K562 (cell line): ENCODE results near the gene PRR36. TPM values are rescaled to one million over a fixed set of nuclear protein-coding genes. Genes with fewer than 3 reads are reported as not detected.

Experiments
- ETS2 ChIP-seq: IDR thresholded peaks from 2 replicates; pipeline ENCODE4 v1.6.1; 2016; ENCODE audit warnings: borderline replicate concordance, missing genetic modification characterization, mild to moderate bottlenecking, moderate library complexity, missing compliant biosample characterization; ENCODE audit not compliant: poor library complexity, severe bottlenecking
- FOXK2 ChIP-seq, 2 experiments: fragments of 450-650 bp; IDR thresholded peaks in 1 of 2; conservative IDR thresholded peaks in 1 of 2; 2 replicates each; pipeline ENCODE4 v1.6.1; 2016; ENCODE audit warnings: low read depth in 2 of 2, mild to moderate bottlenecking in 1 of 2
- HDAC1 ChIP-seq, 2 experiments: fragments of 450-650 bp; IDR thresholded peaks; 2 replicates each; pipeline ENCODE4 v1.6.1; 2016 to 2017; ENCODE audit warnings: inconsistent platforms in 1 of 2, mild to moderate bottlenecking in 1 of 2, moderate library complexity in 1 of 2
- JUNB ChIP-seq: fragments of 450-650 bp; formaldehyde crosslinking; conservative IDR thresholded peaks from 2 replicates; pipeline ENCODE4 v1.4.0; 2020; ENCODE audit warnings: mild to moderate bottlenecking
- MAZ ChIP-seq, 2 experiments: fragments of 450-650 bp in 1 of 2; sonication (generic) in 1 of 2; formaldehyde crosslinking; IDR thresholded peaks in 1 of 2; conservative IDR thresholded peaks in 1 of 2; 2 replicates each; pipeline versions ENCODE4 v1.4.0 to v1.5.0; 2020; ENCODE audit warnings: mild to moderate bottlenecking in 1 of 2, missing genetic modification reagents in 1 of 2
- MBD2 ChIP-seq: sonication (generic); IDR thresholded peaks from 2 replicates; pipeline ENCODE4 v1.6.1; 2016; ENCODE audit warnings: low read depth, borderline replicate concordance
- RFX1 ChIP-seq: fragments of 450-650 bp; IDR thresholded peaks from 2 replicates; pipeline ENCODE4 v1.6.1; 2016; ENCODE audit warnings: mild to moderate bottlenecking, moderate library complexity
- ZNF134 ChIP-seq: fragments of 250-450 bp; sonication (Bioruptor Pico); conservative IDR thresholded peaks from 2 replicates; pipeline ENCODE4 v1.4.0; 2020
- polyA plus RNA-seq, 8 experiments: library from polyadenylated mRNA; depleted of rRNA in 4 of 8; stranded (reverse) in 5 of 8; unstranded in 3 of 8; fragments of >200 nt; fragmentation: Nextera tagmentation in 2 of 8; fragmentation: Illumina TruSeq in 1 of 8; extraction: Ambion mirVana in 2 of 8; extraction: Trizol in 1 of 8; gene quantifications; 2 replicates each; pipeline versions ENCODE4 v1.2.1 to v1.2.3, GENCODE V29; 2011 to 2014; ENCODE audit warnings: inconsistent platforms in 1 of 8, missing spikeins in 1 of 8
- total RNA-seq, 7 experiments: library from RNA; depleted of rRNA in 6 of 7; stranded (reverse); fragments of >200 nt in 6 of 7; fragmentation: Illumina TruSeq in 2 of 7; extraction: Trizol in 2 of 7; gene quantifications; 2 replicates each; pipeline versions ENCODE4 v1.2.1 to v1.2.3, GENCODE V29; 2011 to 2021; ENCODE audit warnings: low replicate concordance in 1 of 7
- TF ChIP-seq, protein P1 (sequence below): fragments of 450-650 bp; IDR thresholded peaks from 2 replicates; pipeline ENCODE4 v1.6.1; 2017; ENCODE audit warnings: antibody characterized with exemption
- TF ChIP-seq, protein P2 (sequence below): sonication (generic); formaldehyde crosslinking; IDR thresholded peaks from 2 replicates; pipeline ENCODE4 v1.8.0; 2022; ENCODE audit warnings: mild to moderate bottlenecking, missing genetic modification reagents
- TF ChIP-seq, protein P3 (sequence below): sonication (generic); formaldehyde crosslinking; IDR thresholded peaks from 2 replicates; pipeline ENCODE4 v1.8.0; 2022; ENCODE audit warnings: missing genetic modification reagents, mild to moderate bottlenecking, borderline replicate concordance
- TF ChIP-seq, protein P4 (sequence below): fragments of 150-350 bp; IDR thresholded peaks from 2 replicates; pipeline ENCODE4 v1.6.1; 2014; ENCODE audit warnings: low read depth, mild to moderate bottlenecking, low read length, borderline replicate concordance
- TF ChIP-seq, protein P5 (sequence below): fragments of 450-650 bp; IDR thresholded peaks from 2 replicates; pipeline ENCODE4 v1.7.0; 2016; ENCODE audit warnings: borderline replicate concordance
- TF ChIP-seq, protein P6 (sequence below): IDR thresholded peaks from 2 replicates; pipeline ENCODE4 v1.6.1; 2011; ENCODE audit not compliant: insufficient read length; ENCODE audit errors: extremely low read depth

Gene PRR36
- total and polyA plus RNA-seq, 9 of the 15 experiments (the other 6 are each of a cell fraction or from before 2014, with no cell fraction given): 0.05 to 0.42 (median 0.06) TPM; not detected in 6

DNA sequence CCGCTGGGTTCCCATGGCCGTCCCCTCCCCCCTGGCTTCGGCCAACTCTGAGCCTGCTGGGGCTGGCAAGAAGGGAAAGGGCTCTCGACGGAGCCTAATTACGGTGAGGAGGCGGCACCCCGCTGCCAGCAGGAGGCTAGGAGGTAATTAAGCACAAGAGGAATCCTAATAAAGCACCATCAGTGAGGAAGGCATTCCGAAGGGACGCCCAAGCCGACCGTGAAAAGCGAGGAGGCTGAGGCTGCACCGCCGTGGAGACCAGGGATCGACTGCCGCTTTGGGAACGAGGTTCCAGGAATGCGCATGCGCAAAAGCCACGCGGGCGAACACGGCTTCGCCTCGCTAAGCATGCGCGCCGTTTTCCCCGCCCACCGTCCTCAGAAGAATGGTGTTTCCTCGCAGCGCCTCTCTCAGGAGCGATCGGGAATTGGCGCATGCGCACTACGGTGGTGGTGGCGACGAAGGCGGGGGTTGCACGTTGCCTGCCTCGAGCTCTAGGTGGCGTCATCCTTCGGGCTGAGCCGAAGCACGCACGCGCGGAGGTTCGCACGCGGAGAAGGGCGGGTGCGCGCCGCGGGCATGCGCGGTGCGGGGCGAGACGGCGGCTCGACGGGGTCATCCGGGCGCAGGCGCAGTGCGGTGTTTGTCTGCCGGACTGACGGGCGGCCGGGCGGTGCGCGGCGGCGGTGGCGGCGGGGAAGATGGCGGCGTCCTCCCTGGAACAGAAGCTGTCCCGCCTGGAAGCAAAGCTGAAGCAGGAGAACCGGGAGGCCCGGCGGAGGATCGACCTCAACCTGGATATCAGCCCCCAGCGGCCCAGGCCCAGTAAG lies 29.3 kb upstream of the PRR36 start, which contains the start of gene MAP2K7 (continued):
- TF ChIP-seq, protein P1, sequence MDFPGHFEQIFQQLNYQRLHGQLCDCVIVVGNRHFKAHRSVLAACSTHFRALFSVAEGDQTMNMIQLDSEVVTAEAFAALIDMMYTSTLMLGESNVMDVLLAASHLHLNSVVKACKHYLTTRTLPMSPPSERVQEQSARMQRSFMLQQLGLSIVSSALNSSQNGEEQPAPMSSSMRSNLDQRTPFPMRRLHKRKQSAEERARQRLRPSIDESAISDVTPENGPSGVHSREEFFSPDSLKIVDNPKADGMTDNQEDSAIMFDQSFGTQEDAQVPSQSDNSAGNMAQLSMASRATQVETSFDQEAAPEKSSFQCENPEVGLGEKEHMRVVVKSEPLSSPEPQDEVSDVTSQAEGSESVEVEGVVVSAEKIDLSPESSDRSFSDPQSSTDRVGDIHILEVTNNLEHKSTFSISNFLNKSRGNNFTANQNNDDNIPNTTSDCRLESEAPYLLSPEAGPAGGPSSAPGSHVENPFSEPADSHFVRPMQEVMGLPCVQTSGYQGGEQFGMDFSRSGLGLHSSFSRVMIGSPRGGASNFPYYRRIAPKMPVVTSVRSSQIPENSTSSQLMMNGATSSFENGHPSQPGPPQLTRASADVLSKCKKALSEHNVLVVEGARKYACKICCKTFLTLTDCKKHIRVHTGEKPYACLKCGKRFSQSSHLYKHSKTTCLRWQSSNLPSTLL: no peak
- no peak for TF ChIP-seq RFX1
- TF ChIP-seq, protein P2, sequence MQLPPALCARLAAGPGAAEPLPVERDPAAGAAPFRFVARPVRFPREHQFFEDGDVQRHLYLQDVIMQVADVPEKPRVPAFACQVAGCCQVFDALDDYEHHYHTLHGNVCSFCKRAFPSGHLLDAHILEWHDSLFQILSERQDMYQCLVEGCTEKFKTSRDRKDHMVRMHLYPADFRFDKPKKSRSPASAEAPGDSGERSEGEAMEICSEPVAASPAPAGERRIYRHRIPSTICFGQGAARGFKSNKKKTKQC (CRISPR knock-in tag): peak; percentile 65; the same call in 1 of the 2 replicates
- TF ChIP-seq HDAC1 (IDR thresholded peaks at IDR 0.05): peak in 1 of 2 experiments; percentile 72; a peak in 1 of 4 replicates
- TF ChIP-seq, protein P3, sequence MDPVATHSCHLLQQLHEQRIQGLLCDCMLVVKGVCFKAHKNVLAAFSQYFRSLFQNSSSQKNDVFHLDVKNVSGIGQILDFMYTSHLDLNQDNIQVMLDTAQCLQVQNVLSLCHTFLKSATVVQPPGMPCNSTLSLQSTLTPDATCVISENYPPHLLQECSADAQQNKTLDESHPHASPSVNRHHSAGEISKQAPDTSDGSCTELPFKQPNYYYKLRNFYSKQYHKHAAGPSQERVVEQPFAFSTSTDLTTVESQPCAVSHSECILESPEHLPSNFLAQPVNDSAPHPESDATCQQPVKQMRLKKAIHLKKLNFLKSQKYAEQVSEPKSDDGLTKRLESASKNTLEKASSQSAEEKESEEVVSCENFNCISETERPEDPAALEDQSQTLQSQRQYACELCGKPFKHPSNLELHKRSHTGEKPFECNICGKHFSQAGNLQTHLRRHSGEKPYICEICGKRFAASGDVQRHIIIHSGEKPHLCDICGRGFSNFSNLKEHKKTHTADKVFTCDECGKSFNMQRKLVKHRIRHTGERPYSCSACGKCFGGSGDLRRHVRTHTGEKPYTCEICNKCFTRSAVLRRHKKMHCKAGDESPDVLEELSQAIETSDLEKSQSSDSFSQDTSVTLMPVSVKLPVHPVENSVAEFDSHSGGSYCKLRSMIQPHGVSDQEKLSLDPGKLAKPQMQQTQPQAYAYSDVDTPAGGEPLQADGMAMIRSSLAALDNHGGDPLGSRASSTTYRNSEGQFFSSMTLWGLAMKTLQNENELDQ: no peak
- peak; percentile 71 to 75; a peak in 3 of 4 replicates for TF ChIP-seq MAZ (CRISPR knock-in tag; conservative IDR thresholded peaks at IDR 0.05 in 1 of 2, IDR thresholded peaks at IDR 0.05 in 1 of 2)
- TF ChIP-seq, protein P4, sequence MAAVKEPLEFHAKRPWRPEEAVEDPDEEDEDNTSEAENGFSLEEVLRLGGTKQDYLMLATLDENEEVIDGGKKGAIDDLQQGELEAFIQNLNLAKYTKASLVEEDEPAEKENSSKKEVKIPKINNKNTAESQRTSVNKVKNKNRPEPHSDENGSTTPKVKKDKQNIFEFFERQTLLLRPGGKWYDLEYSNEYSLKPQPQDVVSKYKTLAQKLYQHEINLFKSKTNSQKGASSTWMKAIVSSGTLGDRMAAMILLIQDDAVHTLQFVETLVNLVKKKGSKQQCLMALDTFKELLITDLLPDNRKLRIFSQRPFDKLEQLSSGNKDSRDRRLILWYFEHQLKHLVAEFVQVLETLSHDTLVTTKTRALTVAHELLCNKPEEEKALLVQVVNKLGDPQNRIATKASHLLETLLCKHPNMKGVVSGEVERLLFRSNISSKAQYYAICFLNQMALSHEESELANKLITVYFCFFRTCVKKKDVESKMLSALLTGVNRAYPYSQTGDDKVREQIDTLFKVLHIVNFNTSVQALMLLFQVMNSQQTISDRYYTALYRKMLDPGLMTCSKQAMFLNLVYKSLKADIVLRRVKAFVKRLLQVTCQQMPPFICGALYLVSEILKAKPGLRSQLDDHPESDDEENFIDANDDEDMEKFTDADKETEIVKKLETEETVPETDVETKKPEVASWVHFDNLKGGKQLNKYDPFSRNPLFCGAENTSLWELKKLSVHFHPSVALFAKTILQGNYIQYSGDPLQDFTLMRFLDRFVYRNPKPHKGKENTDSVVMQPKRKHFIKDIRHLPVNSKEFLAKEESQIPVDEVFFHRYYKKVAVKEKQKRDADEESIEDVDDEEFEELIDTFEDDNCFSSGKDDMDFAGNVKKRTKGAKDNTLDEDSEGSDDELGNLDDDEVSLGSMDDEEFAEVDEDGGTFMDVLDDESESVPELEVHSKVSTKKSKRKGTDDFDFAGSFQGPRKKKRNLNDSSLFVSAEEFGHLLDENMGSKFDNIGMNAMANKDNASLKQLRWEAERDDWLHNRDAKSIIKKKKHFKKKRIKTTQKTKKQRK: no peak
- TF ChIP-seq, protein P5, sequence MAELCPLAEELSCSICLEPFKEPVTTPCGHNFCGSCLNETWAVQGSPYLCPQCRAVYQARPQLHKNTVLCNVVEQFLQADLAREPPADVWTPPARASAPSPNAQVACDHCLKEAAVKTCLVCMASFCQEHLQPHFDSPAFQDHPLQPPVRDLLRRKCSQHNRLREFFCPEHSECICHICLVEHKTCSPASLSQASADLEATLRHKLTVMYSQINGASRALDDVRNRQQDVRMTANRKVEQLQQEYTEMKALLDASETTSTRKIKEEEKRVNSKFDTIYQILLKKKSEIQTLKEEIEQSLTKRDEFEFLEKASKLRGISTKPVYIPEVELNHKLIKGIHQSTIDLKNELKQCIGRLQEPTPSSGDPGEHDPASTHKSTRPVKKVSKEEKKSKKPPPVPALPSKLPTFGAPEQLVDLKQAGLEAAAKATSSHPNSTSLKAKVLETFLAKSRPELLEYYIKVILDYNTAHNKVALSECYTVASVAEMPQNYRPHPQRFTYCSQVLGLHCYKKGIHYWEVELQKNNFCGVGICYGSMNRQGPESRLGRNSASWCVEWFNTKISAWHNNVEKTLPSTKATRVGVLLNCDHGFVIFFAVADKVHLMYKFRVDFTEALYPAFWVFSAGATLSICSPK: no peak
- peak; percentile 54 for TF ChIP-seq MBD2
- no peak for TF ChIP-seq ETS2
- TF ChIP-seq, protein P6, sequence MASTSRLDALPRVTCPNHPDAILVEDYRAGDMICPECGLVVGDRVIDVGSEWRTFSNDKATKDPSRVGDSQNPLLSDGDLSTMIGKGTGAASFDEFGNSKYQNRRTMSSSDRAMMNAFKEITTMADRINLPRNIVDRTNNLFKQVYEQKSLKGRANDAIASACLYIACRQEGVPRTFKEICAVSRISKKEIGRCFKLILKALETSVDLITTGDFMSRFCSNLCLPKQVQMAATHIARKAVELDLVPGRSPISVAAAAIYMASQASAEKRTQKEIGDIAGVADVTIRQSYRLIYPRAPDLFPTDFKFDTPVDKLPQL: no peak
- no peak for TF ChIP-seq ZNF134 (CRISPR knock-in tag)
- TF ChIP-seq FOXK2 (conservative IDR thresholded peaks at IDR 0.05 in 1 of 2, IDR thresholded peaks at IDR 0.05 in 1 of 2; ENCODE audit: low read depth in 2 of 2): peak; percentile 72 to 76; a peak in 2 of 4 replicates
- TF ChIP-seq JUNB: no peak
